T-cell (primary cell): ENCODE results near the gene METTL23. TPM values are rescaled to one million over a fixed set of nuclear protein-coding genes. Genes with fewer than 3 reads are reported as not detected.
A peak's percentile ranks its signal among the peaks of the same experiment; 100 is the strongest.

Experiments
- ATAC-seq, 4 experiments: fragments of 200-7000 bp in 3 of 4; fragments of 150-1000 bp in 1 of 4; cut with Tn5 transposase; replicated peaks in 1 of 4; 1 replicate in 3 of 4; 2 replicates in 1 of 4; pipeline ENCODE4 v1.10.0; 2021; ENCODE audit warnings: moderate library complexity in 3 of 4, mild to moderate bottlenecking in 2 of 4, moderate number of reproducible peaks in 1 of 4
- CTCF ChIA-PET, 2 donors: fragments of 300-600 bp; sonication (Branson Sonifier 250); formaldehyde crosslinking; loops; one replicate each; lab custom pipeline; 2022; ENCODE audit warnings: antibody characterized with exemption in 2 of 2; lab: Charles Lee
- POLR2A ChIA-PET, 2 donors: fragments of 300-600 bp; sonication (Branson Sonifier 250); formaldehyde crosslinking; loops; one replicate each; lab custom pipeline; 2022; ENCODE audit warnings: antibody characterized with exemption in 2 of 2; lab: Charles Lee
- DNase-seq, 35 experiments: peaks; one replicate each; pipeline versions ENCODE4 v3.0.0 to v3.0.0-alpha.2; 2013 to 2023
- H3K27ac ChIP-seq: one replicate; pipeline ENCODE4 v1.5.1; 2013; ENCODE audit warnings: low read length
- H3K27me3 ChIP-seq, 2 experiments: replicated peaks in 1 of 2; 1 replicate in 1 of 2; 2 replicates in 1 of 2; pipeline versions ENCODE4 v1.6.1 to v1.7.0; 2013; ENCODE audit warnings: low read length in 1 of 2, mixed read lengths in 1 of 2; ENCODE audit not compliant: control insufficient read depth in 2 of 2, insufficient read depth in 2 of 2; ENCODE audit errors: extremely low read depth in 1 of 2
- H3K36me3 ChIP-seq, 2 donors: 1 replicate in 1 of 2; 2 replicates in 1 of 2; pipeline versions ENCODE4 v1.6.1 to v1.7.0; 2013; ENCODE audit warnings: low read length in 1 of 2; ENCODE audit not compliant: control insufficient read depth in 2 of 2, insufficient read depth in 1 of 2; ENCODE audit errors: extremely low read depth in 1 of 2
- H3K4me1 ChIP-seq, 2 experiments: 1 replicate in 1 of 2; 2 replicates in 1 of 2; pipeline versions ENCODE4 v1.6.1 to v1.7.0; 2013; ENCODE audit warnings: low read length in 2 of 2, mixed read lengths in 1 of 2; ENCODE audit not compliant: insufficient read depth in 2 of 2, control insufficient read depth in 1 of 2; ENCODE audit errors: extremely low read depth in 1 of 2
- H3K4me3 ChIP-seq, 2 donors: 1 replicate in 1 of 2; 2 replicates in 1 of 2; pipeline versions ENCODE4 v1.5.1 to v1.7.0; 2013; ENCODE audit warnings: mild to moderate bottlenecking in 2 of 2, low read length in 1 of 2, moderate library complexity in 1 of 2; ENCODE audit not compliant: control insufficient read depth in 1 of 2; ENCODE audit errors: extremely low read depth in 1 of 2
- H3K9me3 ChIP-seq: 2 replicates; pipeline ENCODE4 v1.7.0; 2013
- H3K27ac Mint-ChIP-seq, 2 donors: one replicate each; pipeline ENCODE4 v1.8.0; 2020 to 2021; ENCODE audit warnings: mild to moderate bottlenecking in 2 of 2, mixed read lengths in 2 of 2
- H3K27me3 Mint-ChIP-seq, 2 donors: one replicate each; pipeline ENCODE4 v1.8.0; 2021 to 2022; ENCODE audit warnings: mixed read lengths in 2 of 2
- H3K36me3 Mint-ChIP-seq: one replicate; pipeline ENCODE4 v1.8.0; 2021; ENCODE audit warnings: mixed read lengths
- H3K4me1 Mint-ChIP-seq, 3 donors: one replicate each; pipeline ENCODE4 v1.8.0; 2020 to 2022; ENCODE audit warnings: mixed read lengths in 3 of 3, mild to moderate bottlenecking in 1 of 3
- H3K4me3 Mint-ChIP-seq, 3 donors: one replicate each; pipeline ENCODE4 v1.8.0; 2020 to 2022; ENCODE audit warnings: mild to moderate bottlenecking in 3 of 3, mixed read lengths in 3 of 3, moderate library complexity in 3 of 3
- H3K9me3 Mint-ChIP-seq, 3 donors: one replicate each; pipeline ENCODE4 v1.8.0; 2020 to 2022; ENCODE audit warnings: mixed read lengths in 3 of 3
- WGBS: methylation state at CpG from one replicate; pipeline ENCODE4 v1.1.5; 2013; ENCODE audit warnings: missing lambda C conversion rate; ENCODE audit not compliant: insufficient coverage; 5-methylcytosine and 5-hydroxymethylcytosine counted together
- total RNA-seq, 35 experiments: library from RNA in 6 of 35; stranded (reverse) in 6 of 35; fragments of 120-200 nt in 1 of 35; gene quantifications; one replicate each; pipeline versions ENCODE4 v1.2.1 to v1.2.4 and lab custom pipeline; 2013 to 2026

The METTL23 gene
- total RNA-seq, 5 donors from 2014 or later (not counting 1 experiment from before 2014, with no cell fraction given), result 46.9 to 70.1 (median 60.0) TPM

DNA sequence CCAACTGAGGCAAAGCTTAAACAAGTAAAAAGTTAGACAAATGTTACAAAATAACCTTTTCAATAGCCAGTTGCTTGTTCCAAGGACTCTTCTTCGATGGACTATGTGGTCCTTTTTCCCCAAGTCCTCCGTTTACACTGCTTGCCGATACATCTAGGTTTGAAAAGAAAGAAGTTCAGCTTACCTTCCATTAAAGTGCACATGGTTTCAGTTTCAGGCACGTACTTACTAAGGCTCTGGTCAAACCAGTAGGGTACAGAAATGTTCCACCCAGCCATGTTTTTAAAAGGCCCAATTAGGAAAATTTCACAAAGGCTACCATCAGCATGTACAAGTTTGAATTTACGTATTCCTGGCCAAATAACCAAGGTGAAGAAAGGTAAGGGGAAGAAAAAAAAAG lies 8.4 kb downstream of the METTL23 start:
- peak overlapping the region; percentile 82 for H3K27ac ChIP-seq
- peak overlapping the region; percentile 95 to 97 (median 96) for H3K4me3 Mint-ChIP-seq
- no peaks in the 10 kb centered on the region for H3K27me3 ChIP-seq
- POLR2A ChIA-PET, result interaction anchor here (0.8 to 1.4 kb wide), 6 partner anchors 9 to 282 kb away, joined by 3 to 11 read pairs (median 4); partner anchors contain the start of genes JMJD6 (in 1 of the 2), METTL23 (in 1 of the 2) and UBE2O (in 1 of the 2)
- CTCF ChIA-PET, result interaction anchor here (0.6 to 1.1 kb wide), 3 partner anchors 17 to 329 kb away, joined by 3 to 12 read pairs (median 7); no protein-coding TSS in a partner anchor
- ATAC-seq, result no peak
- no peaks in the 10 kb centered on the region for H3K9me3 Mint-ChIP-seq
- peaks cover 64 to 69% (median 68%) of the 10 kb centered on the region in 3 donors for H3K4me1 Mint-ChIP-seq
- no CpG with 5 or more reads among the region's 5 CpGs for WGBS
- peaks cover 45 to 46% of the 10 kb centered on the region in 2 experiments for H3K4me1 ChIP-seq
- no peaks in the 10 kb centered on the region for H3K9me3 ChIP-seq
- H3K36me3 Mint-ChIP-seq, result peaks cover 40% of the 10 kb centered on the region
- H3K36me3 ChIP-seq, result peaks cover 7 to 61% of the 10 kb centered on the region in 2 donors
- H3K27me3 Mint-ChIP-seq, result no peaks in the 10 kb centered on the region
- H3K4me3 ChIP-seq, result peak overlapping the region; percentile 59 to 81
- peak in 1 of 35 experiments; percentile 63 for DNase-seq
- peak overlapping the region; percentile 82 to 92 for H3K27ac Mint-ChIP-seq

DNA sequence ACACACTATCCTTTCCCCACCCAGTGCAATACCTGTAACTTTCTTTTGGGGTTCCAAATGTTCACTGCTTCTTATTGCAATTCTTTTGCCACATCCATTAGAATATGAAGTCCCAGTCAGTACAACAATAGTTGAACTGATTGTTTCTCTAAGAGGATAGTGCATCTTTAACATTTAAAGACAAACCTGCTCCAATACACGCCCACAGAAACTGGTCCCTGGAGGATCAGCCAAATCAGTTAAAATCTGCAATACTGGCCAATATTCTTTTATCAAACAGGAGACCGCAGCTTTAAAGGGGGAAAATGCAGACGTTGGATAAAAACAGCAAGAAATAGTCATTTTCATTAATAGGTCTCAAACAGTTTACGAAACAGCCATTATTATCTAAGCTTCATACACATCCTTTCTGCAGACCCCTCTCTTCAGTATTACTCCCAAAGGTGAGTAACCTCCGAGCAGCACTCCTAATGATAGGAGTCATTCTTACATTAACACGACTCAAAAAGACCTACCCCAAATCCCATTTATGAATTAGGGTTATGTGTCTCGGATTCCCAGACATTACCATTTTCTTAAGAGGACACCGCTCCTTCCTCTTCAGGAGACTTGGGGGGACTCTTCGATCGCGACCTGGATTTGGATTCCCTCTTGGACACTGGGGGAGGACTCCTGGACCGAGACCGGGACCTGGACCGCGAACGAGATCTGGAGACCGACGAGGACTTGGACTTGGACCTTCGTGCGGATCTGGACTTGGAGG lies 9.1 kb downstream of the METTL23 start:
- no peak for ATAC-seq
- peak overlapping the region; percentile 81 to 94 for H3K4me3 ChIP-seq
- no peaks in the 10 kb centered on the region for H3K27me3 Mint-ChIP-seq
- peak overlapping the region; percentile 82 to 92 for H3K27ac Mint-ChIP-seq
- CTCF ChIA-PET, result interaction anchor here (0.6 to 1.1 kb wide), 2 partner anchors 17 to 328 kb away, joined by 7 to 12 read pairs; no protein-coding TSS in a partner anchor
- H3K27ac ChIP-seq, result peak overlapping the region; percentile 82
- peaks cover 65 to 70% (median 68%) of the 10 kb centered on the region in 3 donors for H3K4me1 Mint-ChIP-seq
- no peaks in the 10 kb centered on the region for H3K9me3 ChIP-seq
- POLR2A ChIA-PET, result interaction anchor here (0.6 to 1.4 kb wide), 7 partner anchors 10 to 875 kb away, joined by 3 to 8 read pairs (median 4); partner anchors contain the start of gene UBE2O (in 1 of the 2)
- H3K4me1 ChIP-seq, result peaks cover 39 to 42% of the 10 kb centered on the region in 2 experiments
- H3K9me3 Mint-ChIP-seq, result no peaks in the 10 kb centered on the region
- no peaks in the 10 kb centered on the region for H3K27me3 ChIP-seq
- peaks cover 0 to 56% of the 10 kb centered on the region in 2 donors for H3K36me3 ChIP-seq
- H3K36me3 Mint-ChIP-seq, result peaks cover 40% of the 10 kb centered on the region
- peak in 1 of 35 experiments; percentile 30 for DNase-seq
- H3K4me3 Mint-ChIP-seq, result peak overlapping the region; percentile 95 to 97 (median 96)
- WGBS, result 0% methylated on average over 12 of the region's 20 CpGs

- H3K9me3 Mint-ChIP-seq, result no peaks in the 10 kb centered on the region
- H3K4me1 ChIP-seq, result peaks cover 34 to 42% of the 10 kb centered on the region in 2 experiments
- POLR2A ChIA-PET, result interaction anchor here (0.6 to 1.2 kb wide), 5 partner anchors 9 to 874 kb away, joined by 3 to 6 read pairs (median 4); partner anchors contain the start of genes JMJD6 (in 1 of the 2) and METTL23 (in 1 of the 2)
- H3K4me1 Mint-ChIP-seq, result peaks cover 65 to 70% (median 67%) of the 10 kb centered on the region in 3 donors
- CTCF ChIA-PET, result interaction anchor here in 1 of 2 donors (1.9 kb wide), 1 partner anchor 10 kb away, joined by 7 read pairs; the partner anchor contains the start of genes JMJD6 and METTL23
- ATAC-seq (peak; percentile 18 to 28 (median 21)), DNase-seq (peak in 34 of 35 experiments; percentile 43 to 81 (median 58))
- peaks cover 41% of the 10 kb centered on the region for H3K36me3 Mint-ChIP-seq
- H3K27ac Mint-ChIP-seq, result peak overlapping the region; percentile 97 to 98
- H3K27ac ChIP-seq, result peak overlapping the region; percentile 97
- under 1% methylated on average over 117 of the region's 117 CpGs for WGBS
- H3K27me3 ChIP-seq, result no peaks in the 10 kb centered on the region
- H3K9me3 ChIP-seq, result no peaks in the 10 kb centered on the region
- peaks cover 0 to 55% of the 10 kb centered on the region in 2 donors for H3K36me3 ChIP-seq
- peak overlapping the region; percentile 81 to 94 for H3K4me3 ChIP-seq
- no peaks in the 10 kb centered on the region for H3K27me3 Mint-ChIP-seq
- peak overlapping the region; percentile 95 to 97 (median 96) for H3K4me3 Mint-ChIP-seq
Measured at GRCh38 chr17:76736349-76737081, 9.9 kb downstream of the METTL23 start.

- peak; percentile 94 to 100 (median 98) for DNase-seq
- POLR2A ChIA-PET, result interaction anchor here (0.6 to 1.2 kb wide), 3 partner anchors 9 to 79 kb away, joined by 3 to 6 read pairs (median 4); partner anchors contain the start of genes JMJD6 (in 1 of the 2) and METTL23 (in 1 of the 2)
- peak within 1 kb of the TSS; percentile 81 to 94 for H3K4me3 ChIP-seq
- H3K4me1 ChIP-seq, result peaks cover 29 to 42% of the 10 kb centered on the region in 2 experiments
- Mint-ChIP-seq H3K4me3 (peak within 1 kb of the TSS; percentile 95 to 97 (median 96)), H3K9me3 (no peaks in the 10 kb centered on the region), H3K27ac (peak within 1 kb of the TSS; percentile 97 to 98), H3K27me3 (no peaks in the 10 kb centered on the region), H3K4me1 (peaks cover 58 to 65% (median 61%) of the 10 kb centered on the region in 3 donors), H3K36me3 (peaks cover 42% of the 10 kb centered on the region)
- WGBS, result under 1% methylated on average over 51 of the region's 60 CpGs
- ATAC-seq, result peak; percentile 68 to 78 (median 72)
- peaks cover 0 to 54% of the 10 kb centered on the region in 2 donors for H3K36me3 ChIP-seq
- no peaks in the 10 kb centered on the region for H3K27me3 ChIP-seq
- peak within 1 kb of the TSS; percentile 97 for H3K27ac ChIP-seq
- CTCF ChIA-PET, result interaction anchor here in 1 of 2 donors (1.9 kb wide), 1 partner anchor 10 kb away, joined by 7 read pairs; the partner anchor contains the start of genes JMJD6 and METTL23
- no peaks in the 10 kb centered on the region for H3K9me3 ChIP-seq
Measured at GRCh38 chr17:76737082-76737675, 10.5 kb downstream of the METTL23 start, which contains the start of gene SRSF2. Gene SRSF2, minus strand, starts transcription at chr17:76737331. Its CDS starts 171 bp downstream, at chr17:76737160.

DNA sequence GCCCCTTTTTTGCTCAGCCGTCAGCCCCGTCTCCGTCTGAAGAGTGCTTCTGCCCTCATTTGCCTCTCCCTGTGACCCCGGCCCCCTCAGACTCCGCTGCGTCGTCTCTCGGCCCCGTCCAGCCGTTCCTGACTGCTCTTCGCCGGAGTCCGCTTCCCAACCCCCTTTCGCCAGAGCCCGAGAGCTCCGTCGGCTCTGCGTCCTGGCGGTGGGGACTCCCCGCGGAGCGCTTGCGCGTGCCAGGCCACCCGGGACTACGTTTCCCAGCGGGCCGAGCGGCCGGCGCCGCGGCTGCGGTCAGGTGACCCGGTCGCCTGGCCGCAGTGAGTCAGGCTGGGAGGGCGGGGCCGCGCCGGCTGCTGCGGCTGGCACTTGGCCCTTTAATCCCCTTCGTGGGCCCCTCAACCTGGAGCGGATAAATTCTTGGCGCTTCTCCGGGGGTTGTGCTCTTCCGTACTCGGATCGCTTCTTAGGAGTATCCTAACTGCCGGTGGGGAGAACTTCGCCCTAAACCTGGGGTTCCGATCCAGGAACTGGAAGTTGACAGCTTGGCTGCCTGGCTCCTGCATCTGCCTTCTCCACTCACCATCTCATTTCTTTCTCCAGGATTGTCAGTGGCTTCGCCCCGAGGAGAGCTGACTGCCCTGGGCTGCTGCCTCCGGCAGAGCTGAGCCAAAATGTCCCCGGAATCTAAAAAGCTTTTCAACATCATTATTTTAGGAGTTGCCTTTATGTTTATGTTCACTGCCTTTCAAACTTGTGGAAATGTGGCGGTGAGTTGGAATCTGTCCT lies 11.2 kb downstream of the METTL23 start, which contains the start of gene MFSD11:
TSS of gene MFSD11 (plus strand) at position 444 of the 792 bp plus-strand sequence. CDS start at position 678, 234 bp downstream.
- Mint-ChIP-seq H3K4me1 (peaks cover 52 to 58% (median 54%) of the 10 kb centered on the region in 3 donors), H3K36me3 (peaks cover 46% of the 10 kb centered on the region), H3K27ac (peak within 1 kb of the TSS; percentile 97 to 98), H3K27me3 (no peaks in the 10 kb centered on the region), H3K4me3 (peak within 1 kb of the TSS; percentile 93 to 95 (median 95)), H3K9me3 (no peaks in the 10 kb centered on the region)
- peaks cover 24 to 41% of the 10 kb centered on the region in 2 experiments for H3K4me1 ChIP-seq
- DNase-seq (peak; percentile 80 to 95 (median 89)), ATAC-seq (peak; percentile 71 to 73 (median 72))
- ChIA-PET POLR2A (interaction anchor here (0.5 to 1.0 kb wide), 4 partner anchors 11 to 34 kb away, joined by 3 to 9 read pairs (median 5); partner anchors contain the start of genes JMJD6 (in 1 of the 2) and METTL23 (in 1 of the 2)), CTCF (interaction anchor here in 1 of 2 donors (0.6 to 2.3 kb wide), 3 partner anchors 11 to 78 kb away, joined by 3 to 8 read pairs (median 7); partner anchors contain the start of genes JMJD6 and METTL23)
- peaks cover 0 to 52% of the 10 kb centered on the region in 2 donors for H3K36me3 ChIP-seq
- H3K4me3 ChIP-seq, result peak within 1 kb of the TSS; percentile 81 to 94
- peak within 1 kb of the TSS; percentile 97 for H3K27ac ChIP-seq
- H3K9me3 ChIP-seq, result no peaks in the 10 kb centered on the region
- under 1% methylated on average over 52 of the region's 57 CpGs for WGBS
- H3K27me3 ChIP-seq, result no peaks in the 10 kb centered on the region
